Keratinocyte (primary cell): ENCODE data around the gene TMEM132D. TPM values are rescaled to one million over a fixed set of nuclear protein-coding genes. Genes with fewer than 3 reads are reported as not detected.

Experiments
- DNase-seq: peaks from one replicate; pipeline ENCODE4 v3.0.0-alpha.2; 2011; ENCODE audit warnings: low read depth, missing footprints, low spot score
- FAIRE-seq: peaks from 2 replicates; lab custom pipeline; 2011; peaks lifted over from hg19 to GRCh38; lab: Jason Lieb, UNC
- H2AFZ ChIP-seq: 2 replicates; pipeline ENCODE4 v1.6.0; 2012; ENCODE audit warnings: low read length, control low read depth, inconsistent platforms; ENCODE audit not compliant: control insufficient read depth
- H3K27ac ChIP-seq: 2 replicates; pipeline ENCODE4 v1.5.1; 2011; ENCODE audit warnings: low read length; ENCODE audit not compliant: control insufficient read depth, insufficient read depth
- H3K27me3 ChIP-seq: 3 replicates; pipeline ENCODE4 v1.6.0; 2011; ENCODE audit warnings: low read length; ENCODE audit not compliant: control insufficient read depth, insufficient read depth; ENCODE audit errors: extremely low read depth
- H3K36me3 ChIP-seq, 2 experiments: 2 replicates in 1 of 2; 3 replicates in 1 of 2; pipeline ENCODE4 v1.5.1; 2011; ENCODE audit warnings: low read length in 2 of 2, mild to moderate bottlenecking in 1 of 2; ENCODE audit not compliant: control insufficient read depth in 2 of 2, insufficient read depth in 2 of 2; ENCODE audit errors: extremely low read depth in 1 of 2
- H3K4me1 ChIP-seq: 3 replicates; pipeline ENCODE4 v1.5.1; 2011; ENCODE audit warnings: low read length; ENCODE audit not compliant: control insufficient read depth, insufficient read depth; ENCODE audit errors: extremely low read depth
- H3K4me2 ChIP-seq: 3 replicates; pipeline ENCODE4 v1.6.0; 2011; ENCODE audit warnings: low read depth, low read length; ENCODE audit not compliant: control insufficient read depth, insufficient read depth; ENCODE audit errors: extremely low read depth
- H3K4me3 ChIP-seq, 3 experiments: fragments of 200-600 bp in 1 of 3; sonication (generic) in 1 of 3; 2 replicates in 2 of 3; 3 replicates in 1 of 3; pipeline ENCODE4 v1.5.1; 2011 to 2016; ENCODE audit warnings: low read length in 3 of 3, mild to moderate bottlenecking in 3 of 3, control low read depth in 2 of 3, inconsistent platforms in 1 of 3, low read depth in 1 of 3, mixed read lengths in 1 of 3, mixed run types in 1 of 3, moderate library complexity in 1 of 3; ENCODE audit not compliant: control insufficient read depth in 2 of 3, insufficient read depth in 2 of 3; ENCODE audit errors: extremely low read depth in 1 of 3
- H3K79me2 ChIP-seq: 2 replicates; pipeline ENCODE4 v1.6.0; 2012; ENCODE audit warnings: low read length; ENCODE audit not compliant: control insufficient read depth, insufficient read depth
- H3K9ac ChIP-seq: 3 replicates; pipeline ENCODE4 v1.6.0; 2011; ENCODE audit warnings: low read length; ENCODE audit not compliant: control insufficient read depth, insufficient read depth; ENCODE audit errors: extremely low read depth
- H3K9me1 ChIP-seq: 3 replicates; pipeline ENCODE4 v1.6.0; 2011; ENCODE audit warnings: low read length; ENCODE audit not compliant: control insufficient read depth, insufficient read depth; ENCODE audit errors: extremely low read depth
- H3K9me3 ChIP-seq: 2 replicates; pipeline ENCODE4 v1.5.1; 2012; ENCODE audit warnings: low read depth, low read length; ENCODE audit not compliant: control insufficient read depth
- H4K20me1 ChIP-seq: 3 replicates; pipeline ENCODE4 v1.6.0; 2011; ENCODE audit warnings: low read length; ENCODE audit not compliant: control insufficient read depth, insufficient read depth; ENCODE audit errors: extremely low read depth
- CTCF ChIP-seq, 3 experiments: IDR thresholded peaks in 1 of 3; conservative IDR thresholded peaks in 1 of 3; optimal IDR thresholded peaks in 1 of 3; 2 replicates in 2 of 3; 3 replicates in 1 of 3; pipeline versions ENCODE3 to v1.5.1; 2011; ENCODE audit warnings: low read length in 3 of 3, mild to moderate bottlenecking in 3 of 3, moderate library complexity in 2 of 3, control low read depth in 1 of 3, inconsistent platforms in 1 of 3; ENCODE audit not compliant: insufficient read depth in 2 of 3; ENCODE audit errors: extremely low read depth in 1 of 3
- EZH2 ChIP-seq: IDR thresholded peaks from one replicate; pipeline ENCODE4 v1.6.1; 2012; ENCODE audit warnings: inconsistent platforms, mild to moderate bottlenecking, low read length, moderate library complexity
- dilution Hi-C: fragments of 300-500 bp; cut with MboI; formaldehyde crosslinking; loops from one replicate; pipeline ENCODE4 v1.7.0; 2020; ENCODE audit warnings: low sequenced_read_pairs; ENCODE audit not compliant: extremely low pct_ligation_motif_present
- polyA plus RNA-seq, 5 experiments: library from polyadenylated mRNA; depleted of rRNA in 3 of 5; stranded (reverse) in 3 of 5; stranded (forward) in 1 of 5; unstranded in 1 of 5; fragments of >200 nt; gene quantifications; 1 replicate in 1 of 5; 2 replicates in 3 of 5; 3 replicates in 1 of 5; pipeline versions ENCODE4 v1.2.1 to v1.2.3, GENCODE V29; 2011 to 2012; ENCODE audit warnings: missing spikeins in 2 of 5, low read depth in 1 of 5, low replicate concordance in 1 of 5

The TMEM132D gene
- polyA plus RNA-seq, 1 donor (not counting 4 experiments of a cell fraction or from before 2014, with no cell fraction given) = not detected

GRCh38 chr12:129854591-129854990 lies 49.2 kb downstream of the TMEM132D start:
- dilution Hi-C loops = no loop called here
- no peaks in the 10 kb centered on the region for H3K79me2 ChIP-seq
- no peaks in the 10 kb centered on the region for H3K4me1 ChIP-seq
- H3K36me3 ChIP-seq = no peaks in the 10 kb centered on the region
- DNase-seq = no peak
- no peaks in the 10 kb centered on the region for H3K27me3 ChIP-seq
- H3K27ac ChIP-seq = no peak overlapping the region
- peaks cover 15% of the 10 kb centered on the region for H3K9me3 ChIP-seq
- H3K9ac ChIP-seq = no peak overlapping the region
- no peak overlapping the region for H3K4me2 ChIP-seq
- no peak for TF ChIP-seq EZH2
- no peak for TF ChIP-seq CTCF (optimal IDR thresholded peaks at IDR 0.05 in 1 of 3, IDR thresholded peaks at IDR 0.05 in 1 of 3, conservative IDR thresholded peaks at IDR 0.05 in 1 of 3; ENCODE audit: extremely low read depth in 1 of 3, insufficient read depth in 2 of 3, low read length in 3 of 3)
- no peaks in the 10 kb centered on the region for H3K9me1 ChIP-seq
- H4K20me1 ChIP-seq = no peaks in the 10 kb centered on the region
- no peak for FAIRE-seq
- H2AFZ ChIP-seq = no peak overlapping the region
- H3K4me3 ChIP-seq = no peak overlapping the region

DNA sequence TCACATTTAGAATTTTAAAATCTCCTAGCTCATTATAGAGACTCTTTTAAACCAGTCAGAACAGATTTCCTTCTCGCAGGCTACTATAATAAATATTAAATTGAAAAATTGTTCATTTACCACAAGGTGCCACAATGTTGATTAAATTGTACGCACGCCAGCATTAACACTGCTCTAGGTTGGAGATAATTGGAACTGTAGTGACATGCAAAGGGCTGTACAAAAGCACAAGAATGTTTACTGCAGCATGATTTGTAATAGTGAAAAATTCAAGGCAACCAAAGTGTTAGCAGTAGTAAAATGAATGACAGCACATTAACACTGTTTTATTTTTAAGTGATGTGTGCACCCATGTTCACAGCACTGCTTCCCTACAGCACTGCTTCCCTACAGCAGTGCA lies 52.5 kb downstream of the TMEM132D start:
- no peak overlapping the region for H3K9ac ChIP-seq
- H3K36me3 ChIP-seq = no peaks in the 10 kb centered on the region
- dilution Hi-C loops = no loop called here
- H3K4me2 ChIP-seq = no peak overlapping the region
- no peaks in the 10 kb centered on the region for H3K27me3 ChIP-seq
- H3K4me3 ChIP-seq = no peak overlapping the region
- no peaks in the 10 kb centered on the region for H3K4me1 ChIP-seq
- H3K9me3 ChIP-seq = peaks cover 15% of the 10 kb centered on the region
- DNase-seq = no peak
- H3K9me1 ChIP-seq = no peaks in the 10 kb centered on the region
- H3K27ac ChIP-seq = no peak overlapping the region
- no peak for FAIRE-seq
- no peaks in the 10 kb centered on the region for H4K20me1 ChIP-seq
- H3K79me2 ChIP-seq = no peaks in the 10 kb centered on the region
- TF ChIP-seq EZH2 (no peak), CTCF (optimal IDR thresholded peaks at IDR 0.05 in 1 of 3, IDR thresholded peaks at IDR 0.05 in 1 of 3, conservative IDR thresholded peaks at IDR 0.05 in 1 of 3; ENCODE audit: extremely low read depth in 1 of 3, insufficient read depth in 2 of 3, low read length in 3 of 3) (no peak)
- no peak overlapping the region for H2AFZ ChIP-seq
